ENCODE results near the gene FOXP1.

FOXP1 gene

DNA sequence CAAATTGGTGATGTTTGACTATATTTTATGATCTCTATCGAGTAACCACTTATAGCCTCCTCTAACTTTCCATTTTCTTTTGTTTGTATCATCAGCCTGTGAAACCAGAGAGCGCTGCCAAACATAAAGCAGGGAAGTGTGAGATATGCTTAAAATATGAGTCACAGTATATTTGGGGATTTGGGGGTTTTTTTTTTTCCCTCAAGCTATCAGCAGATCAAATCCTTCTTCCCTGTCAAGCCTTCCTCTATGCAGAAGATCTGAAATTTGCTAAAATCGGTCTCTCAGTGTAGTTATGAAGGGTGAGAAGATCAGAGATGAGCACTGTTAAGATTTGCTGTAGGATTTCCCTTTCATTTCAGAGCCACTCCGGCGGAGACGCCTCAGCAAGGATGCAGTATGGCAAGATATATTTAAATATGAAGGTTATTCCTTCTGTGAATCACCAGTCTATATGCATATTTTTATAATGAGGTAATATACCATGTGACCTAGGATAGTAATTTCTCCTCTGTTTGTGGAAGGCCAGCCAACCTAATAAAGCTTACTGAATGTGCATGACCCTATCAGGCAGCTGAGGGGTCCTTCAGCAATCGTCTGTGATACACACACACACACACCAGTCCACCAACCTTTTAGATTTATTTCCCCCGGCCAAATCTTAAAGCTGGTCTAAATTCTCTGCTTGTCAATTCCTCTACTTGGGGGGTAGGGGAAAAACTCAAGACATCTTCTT, 474.1 kb downstream of the FOXP1 start:
- DNase-seq = no peak

DNA sequence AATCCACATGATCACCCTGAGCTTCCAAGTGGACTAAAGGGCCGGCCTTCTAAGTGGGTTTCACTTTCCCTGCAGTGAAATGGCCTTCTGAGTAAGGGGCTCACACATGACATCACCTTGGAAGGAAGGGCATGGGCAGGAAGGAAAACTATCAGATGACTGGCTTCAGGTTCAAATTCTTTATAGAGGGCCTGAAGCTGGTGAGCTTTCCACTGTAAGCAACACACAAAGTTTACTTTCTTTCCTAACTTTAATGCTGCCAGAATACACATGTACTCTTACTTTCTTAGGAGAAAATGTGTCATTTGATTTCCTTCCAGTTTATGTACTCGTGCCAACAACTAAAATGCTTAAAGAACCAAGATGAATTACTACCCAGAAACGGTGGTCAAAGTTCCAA, 475.6 kb downstream of the FOXP1 start:
- DNase-seq = no peak

DNA sequence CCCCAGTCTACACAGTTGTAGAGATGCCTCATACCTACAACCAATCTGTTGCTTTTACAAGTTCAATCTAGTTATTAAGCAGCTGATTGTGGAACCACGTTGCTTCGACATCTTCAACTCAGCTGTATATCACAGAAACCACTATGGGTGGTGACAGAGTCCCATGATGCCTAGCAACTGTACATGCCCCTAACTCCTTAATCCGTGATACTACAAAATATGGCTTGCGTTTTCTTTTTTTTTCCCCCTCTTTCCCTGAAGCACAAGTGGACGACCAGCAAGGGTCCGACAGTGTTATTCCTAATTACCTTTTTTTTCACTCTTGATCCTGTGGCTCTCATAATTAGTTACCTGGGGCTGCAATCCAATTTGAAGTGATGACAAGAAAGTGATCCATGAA, 478.6 kb downstream of the FOXP1 start:
- DNase-seq = no peak

DNA sequence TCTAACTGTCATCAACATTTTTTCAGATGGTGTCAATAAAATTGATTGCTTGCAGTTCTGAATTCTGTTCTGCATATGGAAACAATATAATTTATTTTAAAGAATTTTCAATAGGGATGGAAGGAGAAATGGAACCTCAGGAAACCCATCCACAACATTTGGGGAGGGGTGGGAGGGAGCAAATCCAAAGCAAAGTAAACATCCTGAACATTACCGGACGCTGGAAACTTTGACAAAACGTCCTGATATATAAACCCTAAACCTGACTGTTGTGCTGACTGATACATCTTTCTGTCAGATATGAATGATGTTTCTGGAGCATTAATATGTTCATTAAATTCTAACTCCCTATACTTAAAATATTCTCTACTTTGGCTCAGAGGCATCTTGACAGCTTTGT, 479.0 kb downstream of the FOXP1 start:
- no peak for DNase-seq

DNA sequence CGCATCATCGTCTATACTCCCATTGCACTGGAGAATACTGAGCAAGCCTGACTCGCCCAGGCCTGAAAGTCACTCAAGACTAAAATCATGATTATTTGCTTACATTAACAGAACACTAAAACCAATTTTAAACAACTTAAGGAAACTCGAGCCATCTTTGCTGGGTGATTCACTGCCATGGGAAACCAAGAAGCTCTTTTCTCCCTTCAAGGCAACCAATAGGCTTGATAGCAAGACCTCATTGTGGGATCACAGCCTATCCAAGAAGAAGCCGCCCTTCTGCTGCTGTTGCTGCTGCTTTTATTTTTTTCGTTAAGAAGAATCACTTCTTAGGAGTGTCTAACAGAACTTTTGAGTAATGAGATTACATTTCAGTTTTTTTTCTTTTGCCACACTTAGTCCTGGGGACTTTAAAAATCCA, 479.4 kb downstream of the FOXP1 start:
- no peak for DNase-seq

DNA sequence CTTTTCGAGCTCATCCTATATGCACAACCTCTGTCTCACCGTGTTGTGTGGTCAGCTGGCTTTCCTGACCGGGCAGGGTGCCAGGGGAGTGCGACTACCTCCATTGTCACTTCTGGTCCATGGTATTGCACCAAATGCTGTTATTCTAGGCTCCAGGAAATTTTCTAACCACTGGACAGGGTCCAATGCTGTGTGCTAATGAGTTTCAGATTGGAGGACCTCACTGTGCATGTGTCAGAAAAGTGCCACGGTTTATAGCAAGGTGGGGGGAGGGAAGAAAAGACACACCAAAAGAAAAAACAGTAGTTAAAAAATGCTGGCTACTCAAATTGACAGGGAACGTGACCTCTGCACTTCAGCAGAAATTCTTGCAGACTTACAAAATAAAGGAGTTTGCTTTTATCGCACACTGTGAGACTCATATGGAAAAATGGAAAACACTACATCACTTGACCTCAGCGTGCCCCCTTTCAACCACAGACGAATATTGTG, 480.1 kb downstream of the FOXP1 start:
- no peak for DNase-seq

DNA sequence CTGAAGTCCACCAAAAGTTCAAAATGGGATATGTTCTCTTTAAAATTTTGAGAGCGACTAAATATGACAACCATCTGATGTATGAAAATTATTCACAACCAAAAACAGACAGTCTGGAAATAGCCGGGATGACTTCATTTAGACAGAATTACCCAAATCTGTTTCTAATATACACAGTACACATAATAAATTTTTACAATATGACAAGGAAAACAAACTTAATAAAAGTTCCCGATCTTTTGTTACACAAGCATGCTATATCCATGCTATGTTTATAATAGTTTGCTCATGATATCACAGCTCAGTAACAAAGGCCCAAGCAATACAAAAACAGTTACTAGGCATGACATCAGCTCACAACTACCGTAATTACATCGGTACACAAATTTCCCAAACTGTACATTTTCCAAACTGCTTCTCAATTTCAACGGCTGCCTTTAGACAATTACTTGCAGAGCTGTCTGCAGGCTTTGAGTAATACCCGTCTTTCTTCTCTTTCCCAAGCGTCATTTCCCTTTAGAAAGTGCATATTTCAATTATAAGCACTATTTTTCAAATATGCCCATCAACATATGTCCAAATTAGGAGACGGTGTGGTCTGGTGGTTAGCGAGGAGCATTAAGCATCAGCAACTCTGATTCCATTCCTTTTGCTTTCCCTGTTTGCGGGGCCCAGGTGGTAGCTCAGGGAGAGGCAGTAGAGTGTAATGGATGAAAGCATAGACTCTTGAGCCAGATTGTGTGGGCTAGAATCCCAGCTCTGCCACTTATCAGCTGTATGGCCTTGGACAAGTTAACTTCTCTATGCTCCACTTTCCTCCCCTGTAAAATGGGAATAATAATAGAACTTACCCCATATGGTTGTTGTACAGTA, 481.2 kb downstream of the FOXP1 start:
- no peak for DNase-seq

DNA sequence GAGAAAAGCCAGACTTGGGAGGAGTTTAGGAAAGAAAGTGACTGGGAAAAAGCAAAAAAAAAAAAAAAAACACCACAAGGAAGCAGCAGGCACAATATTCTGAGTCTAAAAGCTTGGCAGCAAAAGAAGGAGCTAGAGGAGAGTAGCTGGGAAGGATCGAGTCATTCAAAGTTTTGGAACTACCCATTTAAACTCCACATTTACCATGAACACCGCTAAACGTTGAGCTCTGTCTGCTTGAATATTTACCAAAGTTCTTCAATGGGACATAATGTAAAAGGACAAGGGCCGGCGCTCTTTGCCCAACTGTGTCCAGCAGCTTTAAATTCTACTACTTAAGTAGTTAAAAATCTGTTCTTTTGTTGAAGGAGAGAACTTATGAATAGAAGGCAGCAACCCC, 481.9 kb downstream of the FOXP1 start:
- no peak for DNase-seq

DNA sequence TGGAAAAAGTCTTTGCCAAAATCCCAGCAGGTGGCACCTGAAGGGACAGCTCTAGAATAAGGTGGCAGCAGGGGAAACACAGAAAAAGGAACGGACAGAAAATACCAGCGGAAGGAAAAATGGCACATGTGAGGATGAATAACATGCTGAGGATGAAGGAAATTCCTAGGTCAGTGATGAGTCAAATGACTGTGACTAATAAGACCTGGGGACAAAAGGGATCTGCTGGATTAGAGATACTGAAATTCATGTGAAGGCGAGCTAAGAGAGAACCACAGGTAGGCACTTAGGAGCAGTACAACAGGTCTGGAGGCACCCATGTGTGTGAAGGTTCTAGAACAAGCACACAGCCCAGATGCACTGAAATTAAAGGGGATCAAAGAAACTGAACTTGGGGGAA, 482.5 kb downstream of the FOXP1 start:
- DNase-seq = no peak

DNA sequence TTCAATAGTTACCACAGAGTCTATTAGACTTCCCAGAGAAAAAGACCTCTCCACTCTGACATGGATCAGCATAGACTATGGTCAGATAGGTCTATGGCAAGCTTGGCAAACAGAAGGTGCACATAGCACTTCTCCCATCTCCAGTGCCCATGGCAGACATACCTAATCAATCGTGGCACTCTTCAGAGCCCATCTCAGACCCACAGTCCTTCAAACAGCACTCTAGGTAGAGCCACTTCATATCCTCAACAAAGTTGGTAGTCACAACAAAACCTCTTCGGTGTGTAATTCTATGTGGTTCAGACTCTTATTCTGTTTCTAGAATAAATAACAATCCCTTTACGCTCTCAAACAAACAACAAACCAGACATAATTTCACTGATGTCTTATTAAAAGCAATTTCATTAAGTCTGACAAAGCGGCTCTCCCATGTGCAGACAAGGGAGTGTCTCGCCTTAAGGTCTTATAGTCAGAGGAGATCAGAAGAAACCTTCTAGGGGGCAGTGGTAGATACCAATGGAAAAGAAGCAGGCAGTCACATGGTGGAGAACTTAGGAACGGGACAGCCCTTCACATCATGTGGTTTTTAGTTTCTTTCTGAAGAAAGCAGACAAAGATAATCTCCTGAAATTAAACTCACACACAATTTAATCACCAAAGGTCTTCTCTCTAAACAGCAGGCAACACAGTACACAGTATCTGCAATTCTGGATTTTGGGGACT, 483.4 kb downstream of the FOXP1 start:
- DNase-seq = no peak

DNA sequence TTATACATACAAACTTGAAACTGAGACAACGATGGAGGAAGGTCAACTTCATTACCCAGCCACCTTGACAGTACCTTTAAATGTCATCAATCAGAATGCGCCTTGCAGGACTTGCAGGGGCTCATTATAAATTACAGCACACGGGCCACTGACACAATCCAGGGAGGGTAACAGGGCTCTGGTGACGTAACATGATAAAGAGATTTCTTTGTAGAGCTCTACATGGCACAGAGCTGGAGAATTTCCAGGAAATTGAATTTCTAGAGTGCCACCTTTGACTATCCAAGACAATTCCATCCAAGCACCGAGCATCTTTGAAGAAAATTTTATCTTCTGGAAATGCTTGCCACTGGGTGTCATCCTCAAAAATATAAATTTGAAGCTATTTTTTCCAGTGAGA, 486.0 kb downstream of the FOXP1 start:
- DNase-seq = no peak

DNA sequence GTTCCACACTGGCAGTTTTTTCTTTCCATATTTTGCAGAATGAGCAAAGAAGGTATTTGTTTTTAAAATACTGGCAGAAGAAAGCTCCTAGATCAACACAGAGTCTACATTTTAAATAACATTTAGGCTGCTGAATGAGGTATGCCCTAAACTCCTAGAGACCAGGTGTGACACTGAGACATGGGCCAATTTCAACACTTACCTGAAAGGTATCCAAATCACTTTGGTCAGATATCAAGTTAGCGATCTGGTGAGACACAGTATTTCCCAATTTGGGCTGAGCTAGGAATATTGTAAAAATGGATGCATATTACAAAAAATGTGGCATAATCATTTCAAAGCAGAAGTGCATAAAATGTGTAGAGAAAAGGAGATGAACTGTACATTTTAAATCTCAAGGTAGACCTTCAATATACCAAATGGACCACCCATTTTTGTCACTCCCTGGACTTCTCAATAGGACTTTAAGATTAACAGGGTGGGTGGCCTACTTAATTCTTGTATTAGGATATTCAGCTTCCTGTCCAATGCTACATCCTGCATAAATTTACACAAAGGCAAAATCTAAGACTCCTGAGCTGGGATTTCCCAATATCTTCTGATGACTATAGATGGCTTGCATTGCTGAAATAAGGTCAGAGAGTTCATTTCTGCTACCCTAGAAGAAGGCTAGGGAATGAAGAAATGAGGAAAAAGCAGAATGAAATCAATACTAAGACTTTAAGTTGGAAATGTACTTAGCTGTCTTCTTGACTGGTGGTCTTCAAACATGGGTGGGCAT, 487.8 kb downstream of the FOXP1 start:
- DNase-seq = no peak

DNA sequence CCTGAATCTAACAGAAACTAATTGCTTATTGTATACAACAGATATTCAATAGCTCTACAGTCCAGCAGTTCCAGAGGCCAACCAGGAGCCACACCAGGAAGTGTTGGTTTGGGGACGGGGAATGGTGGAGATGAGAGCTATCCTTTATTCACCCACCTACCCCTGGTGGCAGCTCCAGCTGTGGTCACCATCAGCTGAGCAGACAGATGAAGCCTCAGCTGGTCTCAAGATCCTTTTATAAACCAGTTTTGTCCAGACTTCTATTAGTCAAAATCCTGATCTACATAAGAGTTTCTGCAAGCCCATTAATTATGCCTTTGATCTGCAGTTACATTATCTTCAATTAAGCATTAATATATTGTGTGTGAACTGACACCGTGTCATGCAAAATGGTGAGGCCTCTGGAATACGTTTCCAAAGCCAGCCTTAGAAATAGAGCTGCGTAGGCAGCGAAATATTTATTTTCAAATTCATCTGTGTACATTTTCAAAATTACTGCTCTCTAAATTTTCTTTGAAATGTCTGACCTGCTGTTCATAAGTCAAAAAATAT, 488.8 kb downstream of the FOXP1 start:
- no peak for DNase-seq

DNA sequence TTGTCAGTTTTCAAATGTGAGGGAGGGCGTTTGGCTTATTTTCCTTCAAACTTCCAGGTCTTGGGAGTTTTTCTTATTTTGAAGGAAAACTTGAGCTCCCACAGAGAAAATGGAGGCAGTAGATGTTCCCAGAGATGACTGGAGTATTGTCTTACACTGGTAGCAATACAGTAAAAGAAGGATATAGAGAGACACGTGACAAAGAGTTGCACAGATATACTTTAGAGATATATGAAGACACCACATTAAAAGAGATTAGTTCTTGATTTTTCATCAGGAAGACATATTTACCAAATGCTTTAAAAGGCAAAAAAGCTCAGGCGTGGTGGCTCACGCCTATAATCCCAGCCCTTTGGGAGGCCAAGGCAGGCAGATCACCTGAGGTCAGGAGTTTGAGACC, 490.9 kb downstream of the FOXP1 start:
- DNase-seq = no peak

DNA sequence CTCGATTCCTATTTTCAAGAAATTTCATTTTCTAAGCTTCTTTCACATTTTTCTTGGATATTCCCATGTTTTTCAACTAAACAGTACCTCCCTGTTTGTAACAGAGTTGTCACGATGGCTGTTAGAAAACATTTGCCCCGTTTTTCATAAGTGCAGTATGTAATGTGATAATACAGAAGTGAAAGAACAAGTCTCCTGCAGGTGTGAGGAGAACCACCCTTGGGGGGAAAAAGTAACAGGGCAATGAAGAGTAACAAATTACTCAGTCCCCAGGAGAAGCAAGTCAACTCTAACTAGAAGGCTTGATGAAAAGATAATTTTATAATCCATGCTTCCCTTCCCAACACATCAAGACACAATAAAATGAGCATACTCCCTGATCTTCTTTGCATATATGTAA, 493.3 kb downstream of the FOXP1 start:
- no peak for DNase-seq

DNA sequence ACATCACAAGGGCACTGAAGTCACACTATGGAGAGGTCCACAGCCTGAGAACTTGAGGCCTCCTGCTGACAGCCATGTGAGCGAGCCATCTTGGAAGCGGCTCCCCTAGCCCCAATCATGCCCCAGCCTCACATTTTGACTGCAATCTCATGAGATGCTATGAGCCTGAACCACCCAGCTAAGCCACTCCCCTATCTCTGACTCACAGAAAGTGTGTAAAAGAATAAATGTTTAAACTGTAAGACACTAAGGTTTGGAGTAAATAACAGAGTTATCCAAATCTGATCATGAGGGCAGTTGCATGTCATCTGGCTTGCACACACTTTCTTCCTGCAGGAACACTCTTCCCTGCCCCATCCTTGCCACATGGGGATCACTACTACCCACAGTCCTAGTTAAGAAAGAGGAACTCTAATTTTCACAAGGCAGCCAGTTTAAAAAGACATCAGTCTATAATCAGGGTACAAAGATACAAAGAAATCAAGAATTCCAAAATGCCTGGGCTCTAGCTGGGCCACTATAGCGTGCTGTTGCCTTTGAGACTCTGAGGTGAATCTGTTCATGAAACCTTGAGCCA, 494.2 kb downstream of the FOXP1 start:
- DNase-seq = no peak

DNA sequence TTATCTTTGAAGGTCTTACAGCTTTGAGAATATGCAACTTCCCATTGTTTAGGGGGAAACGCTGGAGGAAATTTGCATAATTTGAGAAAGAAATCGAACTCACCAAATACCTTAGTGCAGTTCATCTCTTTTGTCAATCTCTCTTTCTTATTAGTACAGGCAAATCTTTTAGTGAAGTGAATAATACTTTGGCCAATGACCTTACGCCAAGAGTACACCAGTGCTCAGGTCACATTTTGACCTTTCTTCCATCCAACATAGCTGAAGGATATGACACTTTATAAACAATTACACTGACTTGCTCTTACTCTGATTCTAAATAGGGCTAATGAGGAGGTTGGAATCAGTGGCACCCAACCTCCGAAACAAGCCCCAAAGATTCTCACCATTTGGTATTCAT, 494.8 kb downstream of the FOXP1 start:
- DNase-seq = no peak

DNA sequence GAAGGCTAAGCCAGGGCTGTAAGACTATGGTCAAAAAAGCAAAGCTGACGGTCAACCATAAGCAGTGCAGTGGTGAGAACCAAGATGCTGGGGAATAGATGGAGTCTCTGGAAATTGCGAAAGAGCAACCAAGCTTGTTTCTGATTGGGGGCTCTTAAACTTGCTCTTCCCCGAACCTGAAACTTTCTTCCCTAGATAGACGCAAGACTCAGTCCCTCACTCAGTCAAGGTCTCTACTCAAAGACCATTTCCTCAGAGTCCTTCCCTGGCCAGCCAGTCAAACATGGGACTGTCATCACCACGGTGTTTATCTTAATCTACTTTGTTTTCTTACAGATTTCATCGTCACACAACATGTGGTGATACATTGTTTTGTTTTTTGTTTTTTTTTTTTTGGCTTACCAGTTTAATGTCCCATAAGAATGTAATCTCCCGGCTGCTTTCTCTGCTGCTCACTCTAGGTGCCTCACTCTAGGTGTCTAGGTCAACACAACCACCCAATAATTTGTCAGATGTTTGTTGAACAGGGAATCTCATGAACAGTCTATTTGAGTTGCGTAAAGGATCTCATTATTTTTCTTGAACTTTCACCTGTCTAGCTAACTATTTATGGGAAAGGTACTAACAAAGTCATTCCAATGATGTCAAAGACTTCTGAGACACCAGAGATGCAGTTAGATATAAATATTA, 495.4 kb downstream of the FOXP1 start:
- no peak for DNase-seq

DNA sequence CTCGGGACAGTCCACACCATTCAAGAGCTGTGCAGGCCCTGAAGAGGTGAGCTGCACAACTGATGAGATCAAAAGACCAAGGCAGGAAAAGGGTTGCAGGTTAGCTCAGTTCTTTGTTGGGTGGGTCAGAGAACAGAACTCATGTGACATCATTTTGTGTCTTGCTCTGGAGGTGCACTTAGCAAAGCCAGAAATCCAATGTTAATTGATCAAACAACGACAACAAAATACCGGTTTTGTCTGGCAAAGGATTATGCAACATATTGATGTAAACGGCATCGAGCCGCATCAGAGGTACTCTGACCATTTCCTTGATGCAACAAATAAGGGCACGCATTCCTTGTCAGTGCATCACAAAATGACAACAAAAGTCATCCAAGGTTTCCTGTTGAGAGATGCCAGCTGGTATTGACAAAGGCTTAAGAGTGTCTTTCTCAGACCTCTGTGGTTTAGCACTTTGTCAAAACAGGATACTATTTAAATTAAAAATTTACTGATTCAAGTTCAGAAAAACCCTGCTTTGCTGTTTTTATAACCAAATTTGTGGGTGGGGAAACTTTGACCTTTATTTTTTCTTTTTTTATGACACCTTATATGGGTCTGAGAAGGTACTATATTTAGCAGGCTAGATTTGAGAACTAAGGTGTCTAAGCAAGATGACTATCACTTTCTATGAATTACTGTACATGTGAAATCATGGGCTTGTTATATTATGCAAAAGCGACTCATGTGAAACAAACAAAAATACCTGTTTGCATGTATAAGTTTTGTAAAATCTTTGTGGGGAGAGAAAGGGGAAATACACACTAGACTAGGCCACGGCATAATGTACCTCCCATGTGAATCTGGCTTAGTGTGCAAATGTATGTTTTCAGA, 496.1 kb downstream of the FOXP1 start:
- no peak for DNase-seq

DNA sequence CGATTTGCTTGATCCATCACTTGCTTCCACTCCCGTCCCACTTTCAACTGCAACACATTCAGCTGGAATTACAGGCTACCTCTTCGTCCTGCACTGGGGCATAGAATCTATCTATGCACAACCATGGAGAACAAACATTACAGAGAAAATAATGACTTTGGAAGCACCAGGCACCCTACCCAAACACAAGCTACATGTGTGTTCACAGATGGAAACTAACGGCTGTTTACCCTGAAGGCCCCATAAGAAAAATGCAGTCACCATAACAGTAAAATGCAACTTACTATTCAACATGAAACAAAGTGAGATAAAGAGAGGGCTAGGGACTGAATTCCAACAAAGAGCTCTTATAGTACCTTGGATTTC, 496.8 kb downstream of the FOXP1 start:
- DNase-seq = no peak
